OCI-LY3 (cell line): ENCODE measurements around the gene UCKL1.

Experiments used
- H2AFZ ChIP-seq: fragments of 200-600, 300-600 bp; shearing (Covaris generic); 2 replicates; pipeline ENCODE4 v1.6.0; 2014; ENCODE audit warnings: antibody characterized with exemption, low read depth, low read length
- H3K27ac ChIP-seq: fragments of 200-600, 300-600 bp; sonication (generic); 2 replicates; pipeline ENCODE4 v1.5.1; 2014; ENCODE audit warnings: mild to moderate bottlenecking, low read length, moderate library complexity, mixed read lengths
- H3K27me3 ChIP-seq: fragments of 200-600, 300-600 bp; sonication (generic); 2 replicates; pipeline ENCODE4 v1.6.1; 2014; ENCODE audit warnings: low read depth, low read length, mixed read lengths
- H3K36me3 ChIP-seq: fragments of 200-600, 300-600 bp; sonication (generic); replicated peaks from 2 replicates; pipeline ENCODE3; 2014; ENCODE audit warnings: low read depth, low read length, mixed read lengths
- H3K4me1 ChIP-seq: fragments of 300-600, 200-600 bp; sonication (generic); 2 replicates; pipeline ENCODE4 v1.6.1; 2014; ENCODE audit warnings: low read length, mixed read lengths
- H3K4me2 ChIP-seq: fragments of 200-600, 300-600 bp; sonication (generic); 2 replicates; pipeline ENCODE4 v1.6.1; 2014; ENCODE audit warnings: low read length, mixed read lengths
- H3K4me3 ChIP-seq: fragments of 300-600, 200-600 bp; sonication (generic); 2 replicates; pipeline ENCODE4 v1.5.1; 2014; ENCODE audit warnings: antibody characterized with exemption, mild to moderate bottlenecking, low read length, moderate library complexity
- H3K79me2 ChIP-seq: fragments of 300-600, 200-600 bp; shearing (Covaris generic); 2 replicates; pipeline ENCODE4 v1.6.1; 2014; ENCODE audit warnings: mild to moderate bottlenecking, low read length, mixed read lengths
- H3K9ac ChIP-seq: fragments of 300-600, 200-600 bp; shearing (Covaris generic); 2 replicates; pipeline ENCODE4 v1.6.0; 2014; ENCODE audit warnings: mild to moderate bottlenecking, low read length, moderate library complexity
- H3K9me3 ChIP-seq: fragments of 200-600, 300-600 bp; shearing (Covaris generic); 2 replicates; pipeline ENCODE4 v1.6.1; 2014; ENCODE audit warnings: low read length, mixed read lengths; ENCODE audit not compliant: insufficient read depth
- H4K20me1 ChIP-seq: fragments of 200-600, 300-600 bp; sonication (generic); 2 replicates; pipeline ENCODE4 v1.6.1; 2016; ENCODE audit warnings: low read length, mixed read lengths; ENCODE audit not compliant: insufficient read depth
- EZH2phosphoT487 ChIP-seq: fragments of 200-600 bp; shearing (Covaris generic); IDR thresholded peaks from 2 replicates; pipeline ENCODE4 v1.6.1; 2018; ENCODE audit warnings: antibody characterized with exemption, mixed run types, low read depth
- TF ChIP-seq, protein P1 (sequence below): fragments of 200-600, 300-600 bp; sonication (generic); IDR thresholded peaks from 2 replicates; pipeline ENCODE4 v1.5.1; 2014; ENCODE audit warnings: antibody characterized with exemption, low read length, low read depth

The UCKL1 gene

DNA sequence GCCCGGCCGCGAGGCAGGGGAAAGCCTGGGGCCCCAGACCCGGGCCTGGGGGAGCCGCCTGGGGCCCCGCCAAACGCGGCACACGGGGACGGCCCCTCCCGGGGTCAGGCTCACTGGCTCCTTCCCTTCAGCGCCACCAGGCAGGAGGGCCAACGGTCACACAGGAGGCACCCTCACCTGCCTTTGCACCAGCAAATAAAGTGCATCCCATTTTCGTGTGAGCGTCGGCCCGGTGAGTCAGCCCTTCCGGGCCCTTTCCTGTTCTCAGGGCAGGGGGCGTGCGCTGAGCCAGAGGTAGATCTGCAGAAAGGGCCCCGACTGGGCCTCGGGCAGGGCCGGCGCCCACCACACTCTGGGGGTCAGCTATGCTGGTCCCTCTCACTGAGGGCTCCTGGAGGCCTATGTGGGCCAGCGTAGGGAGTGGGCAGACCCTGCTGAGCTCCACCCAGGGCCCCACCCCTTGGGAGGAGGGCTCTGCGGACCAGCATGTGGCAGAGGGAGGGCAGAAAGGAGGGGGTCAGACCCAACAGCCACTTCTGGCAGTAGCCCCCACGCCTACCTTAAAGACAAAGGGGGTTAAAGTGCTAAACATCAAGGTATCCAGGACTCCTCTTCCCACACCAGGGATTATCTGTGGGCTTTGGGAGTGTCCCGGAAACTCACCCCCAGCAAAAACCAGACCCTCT, 931 bp upstream of the UCKL1 start:
- Histone ChIP-seq H3K4me1 (peaks cover 17% of the 10 kb centered on the region), H2AFZ (no peak overlapping the region)
- TF ChIP-seq, protein P1, sequence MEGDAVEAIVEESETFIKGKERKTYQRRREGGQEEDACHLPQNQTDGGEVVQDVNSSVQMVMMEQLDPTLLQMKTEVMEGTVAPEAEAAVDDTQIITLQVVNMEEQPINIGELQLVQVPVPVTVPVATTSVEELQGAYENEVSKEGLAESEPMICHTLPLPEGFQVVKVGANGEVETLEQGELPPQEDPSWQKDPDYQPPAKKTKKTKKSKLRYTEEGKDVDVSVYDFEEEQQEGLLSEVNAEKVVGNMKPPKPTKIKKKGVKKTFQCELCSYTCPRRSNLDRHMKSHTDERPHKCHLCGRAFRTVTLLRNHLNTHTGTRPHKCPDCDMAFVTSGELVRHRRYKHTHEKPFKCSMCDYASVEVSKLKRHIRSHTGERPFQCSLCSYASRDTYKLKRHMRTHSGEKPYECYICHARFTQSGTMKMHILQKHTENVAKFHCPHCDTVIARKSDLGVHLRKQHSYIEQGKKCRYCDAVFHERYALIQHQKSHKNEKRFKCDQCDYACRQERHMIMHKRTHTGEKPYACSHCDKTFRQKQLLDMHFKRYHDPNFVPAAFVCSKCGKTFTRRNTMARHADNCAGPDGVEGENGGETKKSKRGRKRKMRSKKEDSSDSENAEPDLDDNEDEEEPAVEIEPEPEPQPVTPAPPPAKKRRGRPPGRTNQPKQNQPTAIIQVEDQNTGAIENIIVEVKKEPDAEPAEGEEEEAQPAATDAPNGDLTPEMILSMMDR: no peak
- no peak for TF ChIP-seq EZH2phosphoT487

DNA sequence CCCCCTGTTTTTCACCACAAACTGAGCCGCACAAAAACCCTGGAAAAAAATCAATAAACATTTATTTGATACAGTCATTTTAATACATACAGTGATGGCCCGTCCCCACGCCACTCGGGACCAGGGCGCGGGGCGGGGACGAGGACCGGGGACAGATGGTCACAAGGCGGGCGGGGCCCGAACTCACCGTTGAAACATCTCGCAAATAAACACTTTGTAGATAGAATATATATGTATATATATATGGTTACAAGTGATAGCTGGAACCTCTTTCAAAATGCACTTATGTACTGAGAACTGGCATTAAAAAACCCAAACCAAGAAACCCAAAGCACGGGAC, 418 bp upstream of the UCKL1 start:
- peaks cover 17% of the 10 kb centered on the region for H3K4me1 ChIP-seq

More for the DNA sequence above, 931 bp upstream of the UCKL1 start:
- peaks cover 35% of the 10 kb centered on the region for H3K79me2 ChIP-seq
- H3K27me3 ChIP-seq: no peaks in the 10 kb centered on the region
- H3K27ac ChIP-seq: peak overlapping the region; percentile 63
- no peaks in the 10 kb centered on the region for H3K9me3 ChIP-seq
- peaks cover 13% of the 10 kb centered on the region for H3K36me3 ChIP-seq
- H3K4me2 ChIP-seq: peak overlapping the region; percentile 92
- peak overlapping the region; percentile 60 for H3K9ac ChIP-seq
- H4K20me1 ChIP-seq: peaks cover 21% of the 10 kb centered on the region
- H3K4me3 ChIP-seq: peak overlapping the region; percentile 80

DNA sequence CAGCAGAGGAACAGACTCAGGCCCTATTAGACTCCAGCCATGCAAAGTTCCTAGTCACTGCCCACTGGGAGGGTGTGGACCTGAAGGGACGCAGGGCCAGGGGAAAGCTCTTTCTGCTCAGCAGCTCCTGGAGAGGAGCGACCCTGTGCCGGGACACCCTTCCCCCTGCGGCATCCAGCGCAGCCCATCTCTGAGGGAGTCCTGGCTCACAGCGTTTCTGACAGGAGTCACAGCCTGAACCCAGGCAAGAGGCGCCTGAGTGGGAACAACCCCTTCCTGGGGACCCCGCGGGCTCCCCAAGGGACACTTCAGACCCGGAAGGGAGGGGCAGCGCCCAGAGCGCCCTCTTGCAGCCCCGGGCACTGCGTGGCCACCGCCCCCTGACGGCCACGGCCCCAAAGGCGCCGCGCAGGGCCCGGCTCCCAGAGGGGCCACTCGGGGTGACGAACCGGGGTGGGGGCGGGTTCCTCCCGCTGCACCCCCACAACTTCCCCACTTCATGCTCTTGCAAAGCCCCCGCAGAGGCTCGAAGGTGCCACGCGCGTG, 862 bp downstream of the UCKL1 start:
- peak overlapping the region; percentile 72 for H3K4me2 ChIP-seq
- H3K9ac ChIP-seq: peak overlapping the region; percentile 93
- H3K36me3 ChIP-seq: peaks cover 6% of the 10 kb centered on the region
- H3K4me3 ChIP-seq: peak overlapping the region; percentile 86
- H3K4me1 ChIP-seq: peaks cover 17% of the 10 kb centered on the region
- peaks cover 39% of the 10 kb centered on the region for H4K20me1 ChIP-seq
- no peak overlapping the region for H2AFZ ChIP-seq
- H3K79me2 ChIP-seq: peaks cover 53% of the 10 kb centered on the region
- TF ChIP-seq EZH2phosphoT487: no peak
- TF ChIP-seq, protein P1: peak; percentile 51
- H3K9me3 ChIP-seq: no peaks in the 10 kb centered on the region
- H3K27me3 ChIP-seq: no peaks in the 10 kb centered on the region
- peak overlapping the region; percentile 58 for H3K27ac ChIP-seq

More for the DNA sequence above, 418 bp upstream of the UCKL1 start:
- Histone ChIP-seq H3K27ac (peak overlapping the region; percentile 63), H2AFZ (no peak overlapping the region), H3K9me3 (no peaks in the 10 kb centered on the region), H3K27me3 (no peaks in the 10 kb centered on the region), H3K36me3 (peaks cover 10% of the 10 kb centered on the region), H3K4me2 (peak overlapping the region; percentile 92), H3K4me3 (peak overlapping the region; percentile 80), H3K79me2 (peaks cover 40% of the 10 kb centered on the region), H4K20me1 (peaks cover 26% of the 10 kb centered on the region), H3K9ac (peak overlapping the region; percentile 60)
- TF ChIP-seq, protein P1: no peak
- no peak for TF ChIP-seq EZH2phosphoT487

DNA sequence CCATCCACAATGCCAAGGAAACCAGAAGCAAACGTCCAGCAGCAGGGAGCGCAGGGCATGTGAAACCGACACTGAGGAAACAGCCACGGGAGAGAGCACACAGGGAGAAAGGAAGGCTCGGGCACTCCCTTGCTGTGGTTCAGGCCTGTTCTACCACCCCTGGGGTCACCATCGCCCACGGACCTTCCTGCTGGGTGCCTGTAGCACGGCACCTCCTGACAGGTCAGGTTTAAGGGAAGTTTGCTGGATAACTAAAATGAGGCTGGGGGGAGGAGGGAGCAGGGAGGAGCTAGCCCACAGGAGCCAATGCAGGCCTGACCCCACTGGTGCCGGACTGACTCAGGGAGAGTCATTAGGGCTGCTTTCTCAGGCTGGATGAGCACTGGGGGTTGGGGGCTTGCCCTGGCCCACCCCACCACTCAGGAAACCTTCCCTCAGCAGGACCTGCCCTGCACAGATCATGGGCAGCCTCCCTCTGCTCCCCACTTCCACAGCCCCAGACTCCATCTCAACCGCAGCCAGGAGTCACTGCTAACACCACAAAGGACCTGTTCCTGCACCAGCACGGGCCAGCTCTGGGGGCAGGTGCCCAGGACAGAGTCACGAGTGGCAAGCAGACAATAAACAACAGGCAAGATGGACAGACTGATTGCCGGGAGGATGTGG, 2.3 kb downstream of the UCKL1 start:
- Histone ChIP-seq H3K36me3 (peaks cover 3% of the 10 kb centered on the region), H3K4me1 (peaks cover 30% of the 10 kb centered on the region), H3K27ac (no peak overlapping the region), H3K79me2 (peaks cover 57% of the 10 kb centered on the region), H3K27me3 (no peaks in the 10 kb centered on the region), H3K9ac (no peak overlapping the region), H3K4me3 (no peak overlapping the region), H4K20me1 (peaks cover 52% of the 10 kb centered on the region), H3K9me3 (no peaks in the 10 kb centered on the region), H3K4me2 (no peak overlapping the region), H2AFZ (no peak overlapping the region)
- TF ChIP-seq, protein P1: no peak
- TF ChIP-seq EZH2phosphoT487: no peak
